Lower lobe of right lung (tissue), 2 donors: ENCODE measurements around the gene SEC24D. TPM values are rescaled to one million over a fixed set of nuclear protein-coding genes. Genes with fewer than 3 reads are reported as not detected.

ENCODE experiments used
- ATAC-seq, 2 donors: fragments of 200-7000 bp; cut with Tn5 transposase; one replicate each; pipeline ENCODE4 v1.9.1; 2020 to 2022; ENCODE audit warnings: mild to moderate bottlenecking in 2 of 2, moderate library complexity in 2 of 2
- DNase-seq: peaks from one replicate; pipeline ENCODE4 v3.0.0-alpha.2; 2020
- H3K27ac ChIP-seq: fragments of 200-600 bp; one replicate; pipeline ENCODE4 v1.8.0; 2022
- H3K27me3 ChIP-seq: fragments of 200-600 bp; one replicate; pipeline ENCODE4 v1.8.0; 2022; ENCODE audit warnings: low read depth
- H3K36me3 ChIP-seq: fragments of 200-600 bp; one replicate; pipeline ENCODE4 v1.8.0; 2022; ENCODE audit warnings: mild to moderate bottlenecking
- H3K4me1 ChIP-seq: fragments of 200-600 bp; one replicate; pipeline ENCODE4 v1.8.0; 2022
- H3K4me3 ChIP-seq: fragments of 200-600 bp; one replicate; pipeline ENCODE4 v1.8.0; 2022; ENCODE audit warnings: mild to moderate bottlenecking
- H3K9me3 ChIP-seq: fragments of 200-600 bp; one replicate; pipeline ENCODE4 v1.8.0; 2022
- CTCF ChIP-seq: fragments of 200-600 bp; IDR thresholded peaks from one replicate; pipeline ENCODE4 v1.8.0; 2022; ENCODE audit warnings: antibody characterized with exemption, mild to moderate bottlenecking
- intact Hi-C: fragments of 100-400 bp; cut with DNase I; formaldehyde crosslinking; loops from one replicate; pipeline ENCODE4 v1.11.0; 2022
- total RNA-seq: library from RNA; stranded (reverse); fragmentation: NEBNext Ultra II Directional; extraction: Animal tissue kit (Norgen Biotek cat#: 25700); gene quantifications from one replicate; pipeline ENCODE4 v1.2.1, GENCODE V29; 2021
- donor health status: DM: no; HTN: yes; CAD: no; lungs with severe emphysema.

SEC24D gene
- total RNA-seq, 1 donor from 2014 or later: 45.7 TPM

GRCh38 chr4:118755438-118756226, 80.3 kb downstream of the SEC24D start:
- ATAC-seq (no peak), DNase-seq (no peak)
- intact Hi-C loops: no loop called here
- peaks cover 21% of the 10 kb centered on the region for H3K4me1 ChIP-seq
- no peak overlapping the region for H3K4me3 ChIP-seq
- TF ChIP-seq CTCF: no peak
- peaks cover 33% of the 10 kb centered on the region for H3K36me3 ChIP-seq
- no peaks in the 10 kb centered on the region for H3K27me3 ChIP-seq
- H3K27ac ChIP-seq: peak overlapping the region; percentile 18
- no peaks in the 10 kb centered on the region for H3K9me3 ChIP-seq

GRCh38 chr4:118754890-118755289, 81.0 kb downstream of the SEC24D start:
- no peaks in the 10 kb centered on the region for H3K9me3 ChIP-seq
- no peak for ATAC-seq
- peaks cover 41% of the 10 kb centered on the region for H3K36me3 ChIP-seq
- no peak overlapping the region for H3K4me3 ChIP-seq
- intact Hi-C loops: no loop called here
- H3K4me1 ChIP-seq: peaks cover 21% of the 10 kb centered on the region
- H3K27ac ChIP-seq: peak overlapping the region; percentile 28
- DNase-seq: no peak
- H3K27me3 ChIP-seq: no peaks in the 10 kb centered on the region
- no peak for TF ChIP-seq CTCF

GRCh38 chr4:118753685-118754084, 82.2 kb downstream of the SEC24D start:
- Histone ChIP-seq H3K27me3 (no peaks in the 10 kb centered on the region), H3K9me3 (no peaks in the 10 kb centered on the region), H3K4me3 (no peak overlapping the region), H3K27ac (no peak overlapping the region), H3K4me1 (peaks cover 9% of the 10 kb centered on the region), H3K36me3 (peaks cover 52% of the 10 kb centered on the region)
- ATAC-seq (no peak), DNase-seq (no peak)
- intact Hi-C loops: no loop called here
- TF ChIP-seq CTCF: no peak

GRCh38 chr4:118753096-118753495, 82.8 kb downstream of the SEC24D start:
- no peak overlapping the region for H3K4me3 ChIP-seq
- DNase-seq (no peak), ATAC-seq (no peak)
- no peaks in the 10 kb centered on the region for H3K9me3 ChIP-seq
- no peak overlapping the region for H3K27ac ChIP-seq
- peaks cover 55% of the 10 kb centered on the region for H3K36me3 ChIP-seq
- TF ChIP-seq CTCF: no peak
- peaks cover 9% of the 10 kb centered on the region for H3K4me1 ChIP-seq
- no peaks in the 10 kb centered on the region for H3K27me3 ChIP-seq
- intact Hi-C loops: no loop called here

GRCh38 chr4:118752551-118752950, 83.4 kb downstream of the SEC24D start:
- no peak for TF ChIP-seq CTCF
- no peak overlapping the region for H3K27ac ChIP-seq
- H3K36me3 ChIP-seq: peaks cover 53% of the 10 kb centered on the region
- H3K27me3 ChIP-seq: no peaks in the 10 kb centered on the region
- H3K9me3 ChIP-seq: no peaks in the 10 kb centered on the region
- intact Hi-C loops: no loop called here
- H3K4me1 ChIP-seq: peaks cover 7% of the 10 kb centered on the region
- DNase-seq: no peak
- no peak for ATAC-seq
- no peak overlapping the region for H3K4me3 ChIP-seq
